Hematopoietic multipotent progenitor cell treated with erythropoietin and hydrocortisone succinate and interleukin-3 and kit ligand, for 8 days (in vitro differentiated cells): ENCODE data around the gene OR8K3.

Source experiments
- DNase-seq: peaks from one replicate; pipeline ENCODE4 v3.0.0-alpha.2; 2015

The OR8K3 gene

GRCh38 chr11:56314844-56315243, at the start of gene OR8K3:
OR8K3 (plus strand) TSS chr11:56315144; CDS start chr11:56318307, 3,163 bp downstream.
- no peak for DNase-seq

DNA sequence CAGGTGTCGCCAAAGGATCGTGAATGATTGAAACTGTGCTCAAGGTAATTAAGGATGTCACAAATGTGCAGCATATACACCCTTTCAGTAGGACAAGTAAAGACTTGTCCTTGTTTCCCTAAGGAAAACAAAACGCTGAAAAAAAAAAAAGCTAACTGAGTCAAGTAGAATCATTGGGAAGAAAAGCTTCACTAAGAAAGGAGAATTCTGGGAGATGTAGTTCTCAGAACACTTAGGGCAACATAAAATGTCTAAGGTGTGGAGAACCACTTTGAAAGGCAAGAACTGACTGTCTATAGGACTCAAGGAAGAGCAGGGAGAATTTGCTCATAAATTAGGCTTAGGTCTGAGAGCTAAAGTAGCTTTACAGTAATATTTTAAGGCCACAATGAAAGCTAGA, 43.9 kb upstream of the OR8K3 start:
- no peak for DNase-seq

DNA sequence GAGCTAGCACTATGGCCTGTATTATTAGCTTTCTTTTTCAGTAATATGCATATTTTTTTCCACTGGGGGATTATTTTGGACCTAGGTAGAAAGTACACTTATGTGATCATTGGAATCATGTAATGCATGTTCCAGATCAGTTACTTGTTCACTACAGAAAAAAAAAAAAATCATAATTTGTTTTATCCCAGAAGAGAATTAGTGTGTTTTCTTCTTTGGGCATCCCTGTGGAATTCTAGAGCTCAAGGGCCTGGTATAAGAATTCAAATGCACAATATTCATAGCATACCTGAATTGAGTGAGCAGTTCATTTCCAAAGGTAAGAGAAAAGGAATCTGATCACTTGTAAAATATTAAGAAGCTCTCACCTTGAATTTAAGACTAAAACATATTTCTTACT, 41.1 kb upstream of the OR8K3 start, which contains the start of gene OR5T1:
Gene OR5T1 (plus strand): TSS at position 301 of the 400 bp plus-strand sequence. CDS start 1,485 bp downstream, outside the sequence.
- DNase-seq = no peak

DNA sequence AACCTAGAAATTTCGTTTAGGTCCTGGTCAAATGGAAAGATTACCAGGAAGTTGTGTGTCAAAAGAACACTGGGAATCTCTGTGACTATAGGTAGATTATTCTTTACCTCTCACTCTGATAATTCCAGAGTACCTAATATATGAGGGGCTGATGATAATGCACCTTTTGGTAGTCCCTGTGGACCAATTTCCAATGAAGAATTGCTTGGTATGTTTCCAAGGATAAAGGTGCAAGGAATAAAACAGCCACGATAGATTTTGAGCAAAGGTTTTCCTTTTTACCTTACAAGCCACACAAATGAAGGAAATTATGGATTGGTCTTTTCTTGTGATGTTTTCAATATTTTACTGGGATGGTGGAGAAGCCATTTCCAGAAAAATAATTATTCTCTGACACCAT, 22.8 kb upstream of the OR8K3 start, which contains the start of gene OR8H1:
Gene OR8H1 (minus strand): TSS at position 101 of the 400 bp plus-strand sequence. CDS start 1,192 bp downstream, outside the sequence.
- DNase-seq = no peak

GRCh38 chr11:56296898-56297297, 18.0 kb upstream of the OR8K3 start:
- DNase-seq = no peak

DNA sequence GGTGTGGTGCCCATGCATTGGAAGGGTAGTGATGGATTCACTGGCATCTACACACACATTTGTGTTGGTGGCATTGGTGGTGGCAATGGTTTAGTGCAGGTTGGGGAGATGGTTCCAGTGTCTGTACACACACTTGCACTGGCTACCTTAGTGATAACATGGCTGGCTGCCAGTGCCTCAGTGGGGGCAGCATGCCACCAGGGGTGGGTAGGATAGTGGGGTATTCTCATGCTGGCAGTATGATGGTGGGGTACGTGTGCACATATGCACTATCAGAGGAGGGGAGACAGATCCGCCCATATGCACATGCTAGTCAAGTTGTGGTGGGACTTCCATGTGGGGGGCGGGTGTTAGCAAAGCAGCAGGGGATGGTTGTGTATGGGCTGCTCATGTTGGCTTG, 7.1 kb upstream of the OR8K3 start:
- DNase-seq = no peak

- DNase-seq = no peak
These were observed 17.0 kb downstream of the OR8K3 start for GRCh38 chr11:56331861-56332491.

- DNase-seq = no peak
These were observed 18.2 kb downstream of the OR8K3 start for GRCh38 chr11:56333156-56333555.

GRCh38 chr11:56340289-56340688, 25.3 kb downstream of the OR8K3 start:
- DNase-seq = no peak

DNA sequence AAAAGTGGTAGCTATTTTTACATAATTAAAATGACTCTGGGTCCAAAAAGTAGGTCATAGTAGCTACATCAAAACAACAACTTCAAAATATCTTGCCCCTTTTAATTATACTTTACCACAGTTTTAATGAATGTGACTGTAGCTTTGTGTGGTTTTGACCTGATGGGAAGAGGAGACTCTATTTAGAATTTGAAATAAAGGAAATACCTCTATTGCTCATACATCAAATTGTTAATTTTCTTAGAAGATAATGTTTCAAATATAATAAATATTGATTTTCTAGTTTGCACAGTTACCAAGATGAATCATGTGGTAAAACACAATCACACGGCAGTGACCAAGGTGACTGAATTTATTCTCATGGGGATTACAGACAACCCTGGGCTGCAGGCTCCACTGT, 30.8 kb downstream of the OR8K3 start, which contains the start of gene OR8K1:
Gene OR8K1 (plus strand): TSS at position 301 of the 400 bp plus-strand sequence. CDS start 0 bp downstream, at position 301.
- DNase-seq = no peak

DNA sequence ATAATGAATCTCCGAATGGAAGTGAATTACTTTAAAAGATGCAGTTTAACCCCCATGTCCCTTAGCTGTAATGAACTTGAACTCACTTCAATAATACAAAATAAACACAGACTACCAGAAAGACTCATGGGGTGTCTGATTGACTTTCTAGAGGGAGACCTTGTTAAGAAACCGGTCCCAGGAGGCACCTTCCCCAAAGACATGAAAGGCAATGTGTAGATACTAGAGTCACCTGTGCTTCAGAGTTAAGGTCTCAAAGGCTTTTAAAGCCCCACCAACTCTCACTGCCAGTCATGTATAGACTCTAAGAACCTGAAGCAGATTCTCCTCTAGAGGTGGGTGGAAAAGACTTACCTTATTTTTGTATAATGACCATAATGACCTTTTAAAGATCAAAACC, 39.0 kb downstream of the OR8K3 start, which contains the start of gene OR8J1:
Gene OR8J1 (plus strand): TSS at position 301 of the 400 bp plus-strand sequence. CDS start 5,956 bp downstream, outside the sequence.
- no peak for DNase-seq
